Endothelial cell of umbilical vein (primary cell): ENCODE measurements around the gene FRMD6. TPM values are rescaled to one million over a fixed set of nuclear protein-coding genes. Genes with fewer than 3 reads are reported as not detected.
A peak's percentile ranks its signal among the peaks of the same experiment; 100 is the strongest.

Experiments
- BruUV-seq: library from RNA; stranded (reverse); fragments of 400-500 nt; replicated peaks from 2 replicates; lab custom pipeline; 2021; lab: Mats Ljungman, UMichigan
- CTCF ChIA-PET: fragments of 300-600, 350-600 bp; sonication (Branson Sonifier 250); formaldehyde crosslinking; loops from one replicate; lab custom pipeline; 2021; ENCODE audit warnings: antibody characterized with exemption, inconsistent platforms; lab: Charles Lee
- POLR2A ChIA-PET: fragments of 300-600, 350-600 bp; sonication (Branson Sonifier 250); formaldehyde crosslinking; loops from one replicate; lab custom pipeline; 2021; ENCODE audit warnings: antibody characterized with exemption, inconsistent platforms; lab: Charles Lee
- DNase-seq: peaks from one replicate; pipeline ENCODE4 v3.0.0-alpha.2; 2011; ENCODE audit warnings: low read depth, low spot score
- FAIRE-seq: peaks from 2 replicates; lab custom pipeline; 2011; peaks lifted over from hg19 to GRCh38; lab: Jason Lieb, UNC
- H2AFZ ChIP-seq: 2 replicates; pipeline ENCODE4 v1.6.0; 2012; ENCODE audit warnings: low read depth, low read length, control low read depth, inconsistent platforms
- H3K27ac ChIP-seq: 2 replicates; pipeline ENCODE4 v1.5.1; 2011; ENCODE audit warnings: low read depth, mild to moderate bottlenecking, control low read depth, low read length, moderate library complexity; ENCODE audit not compliant: insufficient read depth
- H3K27me3 ChIP-seq, 2 experiments: 2 replicates each; pipeline versions ENCODE4 v1.6.0 to v1.6.1; 2011; ENCODE audit warnings: low read length in 2 of 2, mixed read lengths in 1 of 2; ENCODE audit not compliant: control insufficient read depth in 2 of 2, insufficient read depth in 2 of 2
- H3K36me3 ChIP-seq, 2 experiments: 2 replicates in 1 of 2; 3 replicates in 1 of 2; pipeline ENCODE4 v1.5.1; 2011; ENCODE audit warnings: low read length in 2 of 2, mild to moderate bottlenecking in 1 of 2, moderate library complexity in 1 of 2; ENCODE audit not compliant: control insufficient read depth in 2 of 2, insufficient read depth in 2 of 2; ENCODE audit errors: extremely low read depth in 1 of 2
- H3K4me1 ChIP-seq: 3 replicates; pipeline ENCODE4 v1.5.1; 2011; ENCODE audit warnings: mild to moderate bottlenecking, low read length; ENCODE audit not compliant: control insufficient read depth, insufficient read depth; ENCODE audit errors: extremely low read depth
- H3K4me2 ChIP-seq: 2 replicates; pipeline ENCODE4 v1.6.1; 2011; ENCODE audit warnings: low read length, control low read depth, mixed read lengths; ENCODE audit not compliant: insufficient read depth
- H3K4me3 ChIP-seq, 3 experiments: fragments of 200-600 bp in 1 of 3; sonication (generic), shearing (Covaris generic) in 1 of 3; replicated peaks in 1 of 3; 2 replicates each; pipeline ENCODE4 v1.5.1; 2011 to 2016; ENCODE audit warnings: control low read depth in 3 of 3, low read length in 3 of 3, mild to moderate bottlenecking in 2 of 3, inconsistent platforms in 1 of 3, low read depth in 1 of 3, moderate library complexity in 1 of 3; ENCODE audit not compliant: insufficient read depth in 1 of 3
- H3K79me2 ChIP-seq: 2 replicates; pipeline ENCODE4 v1.6.0; 2012; ENCODE audit warnings: low read length, inconsistent platforms; ENCODE audit not compliant: control insufficient read depth, insufficient read depth
- H3K9ac ChIP-seq: replicated peaks from 2 replicates; pipeline ENCODE3; 2011; ENCODE audit warnings: low read length, control low read depth; ENCODE audit not compliant: insufficient read depth; ENCODE audit errors: extremely low read depth
- H3K9me1 ChIP-seq: replicated peaks from 3 replicates; pipeline ENCODE4 v1.6.0; 2011; ENCODE audit warnings: mild to moderate bottlenecking, low read length; ENCODE audit not compliant: control insufficient read depth, insufficient read depth; ENCODE audit errors: extremely low read depth
- H3K9me3 ChIP-seq: replicated peaks from 2 replicates; pipeline ENCODE4 v1.5.1; 2012; ENCODE audit warnings: low read length, inconsistent platforms; ENCODE audit not compliant: control insufficient read depth, insufficient read depth
- H4K20me1 ChIP-seq: replicated peaks from 2 replicates; pipeline ENCODE3; 2011; ENCODE audit warnings: mild to moderate bottlenecking, low read length; ENCODE audit not compliant: control insufficient read depth, insufficient read depth; ENCODE audit errors: extremely low read depth
- FOS ChIP-seq: IDR thresholded peaks from 2 replicates; pipeline ENCODE4 v1.6.1; 2011; ENCODE audit warnings: mild to moderate bottlenecking, low read length, moderate library complexity, borderline replicate concordance; ENCODE audit not compliant: insufficient read depth
- MYC ChIP-seq: IDR thresholded peaks from one replicate; pipeline ENCODE4 v1.6.1; 2011; ENCODE audit warnings: mild to moderate bottlenecking, low read depth, low read length
- POLR2A ChIP-seq: IDR thresholded peaks from 2 replicates; pipeline ENCODE4 v1.6.1; 2012; ENCODE audit warnings: low read depth, mild to moderate bottlenecking, control low read depth, low read length
- dilution Hi-C: fragments of 300-500 bp; cut with MboI; formaldehyde crosslinking; loops from one replicate; pipeline ENCODE4 v1.15.0; 2019; ENCODE audit warnings: low sequenced_read_pairs; ENCODE audit not compliant: extremely low pct_ligation_motif_present
- intact Hi-C: fragments of 100-400 bp; cut with micrococcal nuclease; formaldehyde crosslinking; loops from one replicate; pipeline ENCODE4 v1.10.0; 2022
- polyA plus RNA-seq, 4 experiments: library from polyadenylated mRNA; depleted of rRNA in 3 of 4; stranded (reverse) in 3 of 4; unstranded in 1 of 4; fragments of >200 nt; gene quantifications; 2 replicates each; pipeline versions ENCODE4 v1.2.1 to v1.2.3, GENCODE V29; 2011 to 2012; ENCODE audit warnings: missing spikeins in 1 of 4
- total RNA-seq: library from RNA; stranded (reverse); gene quantifications from 2 replicates; pipeline ENCODE4 v1.2.3, GENCODE V29; 2021
- TF ChIP-seq, protein P1 (sequence below): IDR thresholded peaks from 2 replicates; pipeline ENCODE4 v1.6.1; 2011; ENCODE audit not compliant: insufficient read depth, insufficient read length
- TF ChIP-seq, protein P2 (sequence below), 2 donors: IDR thresholded peaks; 1 replicate in 1 of 2; 2 replicates in 1 of 2; pipeline ENCODE4 v1.5.1; 2011; ENCODE audit warnings: low read length in 2 of 2, mild to moderate bottlenecking in 2 of 2, moderate library complexity in 2 of 2, control low read depth in 1 of 2, inconsistent platforms in 1 of 2, low read depth in 1 of 2; ENCODE audit not compliant: insufficient read depth in 1 of 2; ENCODE audit errors: extremely low read depth in 1 of 2

The FRMD6 gene
- total and polyA plus RNA-seq, 2 donors (not counting 3 experiments of a cell fraction or from before 2014, with no cell fraction given), result 69.0 to 97.1 TPM

GRCh38 chr14:51703787-51704186, 52.1 kb downstream of the FRMD6 start:
- Histone ChIP-seq H3K9me1 (no peaks in the 10 kb centered on the region), H3K4me1 (peaks cover 11% of the 10 kb centered on the region), H3K9ac (no peak overlapping the region), H3K36me3 (peaks cover 36 to 63% of the 10 kb centered on the region in 2 experiments), H3K27ac (peak overlapping the region; percentile 5), H3K4me2 (no peak overlapping the region), H3K27me3 (no peaks in the 10 kb centered on the region), H3K9me3 (no peaks in the 10 kb centered on the region), H4K20me1 (no peaks in the 10 kb centered on the region), H3K79me2 (peaks cover 8% of the 10 kb centered on the region), H3K4me3 (no peak overlapping the region), H2AFZ (no peak overlapping the region)
- dilution Hi-C loops, result no loop called here
- TF ChIP-seq, protein P1, sequence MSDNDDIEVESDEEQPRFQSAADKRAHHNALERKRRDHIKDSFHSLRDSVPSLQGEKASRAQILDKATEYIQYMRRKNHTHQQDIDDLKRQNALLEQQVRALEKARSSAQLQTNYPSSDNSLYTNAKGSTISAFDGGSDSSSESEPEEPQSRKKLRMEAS, result no peak
- TF ChIP-seq FOS (no peak), MYC (no peak)
- BruUV-seq, result no TSS peak
- intact Hi-C loops, result loop anchor here (1.0 kb wide), 1 partner anchor 49 kb away; no protein-coding TSS in a partner anchor
- FAIRE-seq (no peak), DNase-seq (no peak)
- ChIA-PET POLR2A (no interaction called here), CTCF (interaction anchor here (0.6 to 1.4 kb wide), 4 partner anchors 22 to 420 kb away, joined by 3 to 6 read pairs (median 4); no protein-coding TSS in a partner anchor)

GRCh38 chr14:51704545-51704944, 52.8 kb downstream of the FRMD6 start:
- no peak for FAIRE-seq

More at GRCh38 chr14:51704545-51704944, 52.8 kb downstream of the FRMD6 start:
- no peaks in the 10 kb centered on the region for H4K20me1 ChIP-seq
- H3K4me3 ChIP-seq, result no peak overlapping the region
- no peak overlapping the region for H3K4me2 ChIP-seq
- ChIA-PET POLR2A (no interaction called here), CTCF (no interaction called here)
- peaks cover 6% of the 10 kb centered on the region for H3K79me2 ChIP-seq
- no peak for TF ChIP-seq POLR2A
- TF ChIP-seq, protein P2, sequence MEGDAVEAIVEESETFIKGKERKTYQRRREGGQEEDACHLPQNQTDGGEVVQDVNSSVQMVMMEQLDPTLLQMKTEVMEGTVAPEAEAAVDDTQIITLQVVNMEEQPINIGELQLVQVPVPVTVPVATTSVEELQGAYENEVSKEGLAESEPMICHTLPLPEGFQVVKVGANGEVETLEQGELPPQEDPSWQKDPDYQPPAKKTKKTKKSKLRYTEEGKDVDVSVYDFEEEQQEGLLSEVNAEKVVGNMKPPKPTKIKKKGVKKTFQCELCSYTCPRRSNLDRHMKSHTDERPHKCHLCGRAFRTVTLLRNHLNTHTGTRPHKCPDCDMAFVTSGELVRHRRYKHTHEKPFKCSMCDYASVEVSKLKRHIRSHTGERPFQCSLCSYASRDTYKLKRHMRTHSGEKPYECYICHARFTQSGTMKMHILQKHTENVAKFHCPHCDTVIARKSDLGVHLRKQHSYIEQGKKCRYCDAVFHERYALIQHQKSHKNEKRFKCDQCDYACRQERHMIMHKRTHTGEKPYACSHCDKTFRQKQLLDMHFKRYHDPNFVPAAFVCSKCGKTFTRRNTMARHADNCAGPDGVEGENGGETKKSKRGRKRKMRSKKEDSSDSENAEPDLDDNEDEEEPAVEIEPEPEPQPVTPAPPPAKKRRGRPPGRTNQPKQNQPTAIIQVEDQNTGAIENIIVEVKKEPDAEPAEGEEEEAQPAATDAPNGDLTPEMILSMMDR (IDR thresholded peaks at IDR 0.05; ENCODE audit: extremely low read depth in 1 of 2, insufficient read depth in 1 of 2, low read depth in 1 of 2, low read length in 2 of 2), result peak in 1 of 2 donors; percentile 15
- peaks cover 11% of the 10 kb centered on the region for H3K4me1 ChIP-seq
- no peaks in the 10 kb centered on the region for H3K9me3 ChIP-seq
- H3K36me3 ChIP-seq, result peaks cover 41 to 64% of the 10 kb centered on the region in 2 experiments
- intact Hi-C loops, result loop anchor here (1.0 kb wide), 1 partner anchor 50 kb away; no protein-coding TSS in a partner anchor
- dilution Hi-C loops, result no loop called here
- H3K27me3 ChIP-seq, result no peaks in the 10 kb centered on the region
- H3K27ac ChIP-seq, result no peak overlapping the region
- H2AFZ ChIP-seq, result no peak overlapping the region
- peak; percentile 81 for DNase-seq
- H3K9ac ChIP-seq, result no peak overlapping the region
- BruUV-seq, result no TSS peak
- no peaks in the 10 kb centered on the region for H3K9me1 ChIP-seq
